Calu3 (cell line): ENCODE results near the gene SLN. TPM values are rescaled to one million over a fixed set of nuclear protein-coding genes. Genes with fewer than 3 reads are reported as not detected.

ENCODE experiments used
- BruUV-seq: library from RNA; stranded (reverse); fragments of 400-500 nt; replicated peaks from 2 replicates; lab custom pipeline; 2021; lab: Mats Ljungman, UMichigan
- CTCF ChIA-PET: fragments of 300-600 bp; sonication (Branson Sonifier 250); formaldehyde crosslinking; loops from one replicate; lab custom pipeline; 2022; ENCODE audit warnings: antibody characterized with exemption; lab: Charles Lee
- DNase-seq: peaks from one replicate; pipeline ENCODE4 v3.0.0; 2022
- H3K27ac Mint-ChIP-seq: one replicate; pipeline ENCODE4 v1.8.0; 2022; ENCODE audit warnings: mixed read lengths; ENCODE audit not compliant: unreplicated experiment
- H3K27me3 Mint-ChIP-seq: one replicate; pipeline ENCODE4 v1.8.0; 2022; ENCODE audit warnings: mixed read lengths; ENCODE audit not compliant: unreplicated experiment
- H3K36me3 Mint-ChIP-seq: one replicate; pipeline ENCODE4 v1.8.0; 2022; ENCODE audit warnings: mild to moderate bottlenecking, moderate library complexity, mixed read lengths; ENCODE audit not compliant: insufficient read depth, unreplicated experiment
- H3K4me1 Mint-ChIP-seq: one replicate; pipeline ENCODE4 v1.8.0; 2022; ENCODE audit warnings: mild to moderate bottlenecking, low read depth, mixed read lengths; ENCODE audit not compliant: unreplicated experiment
- H3K4me3 Mint-ChIP-seq: one replicate; pipeline ENCODE4 v1.8.0; 2022; ENCODE audit warnings: mild to moderate bottlenecking, low read depth, moderate library complexity, mixed read lengths; ENCODE audit not compliant: unreplicated experiment
- H3K9me3 Mint-ChIP-seq: one replicate; pipeline ENCODE4 v1.8.0; 2022; ENCODE audit warnings: low read depth, mixed read lengths; ENCODE audit not compliant: unreplicated experiment
- intact Hi-C: fragments of 100-400 bp; cut with micrococcal nuclease; formaldehyde crosslinking; loops from one replicate; pipeline ENCODE4 v1.10.0; 2022; ENCODE audit not compliant: unreplicated experiment
- total RNA-seq: library from RNA; stranded (reverse); gene quantifications from 2 replicates; pipeline ENCODE4 v1.2.3, GENCODE V29; 2022
- TF ChIP-seq, protein P1 (sequence below): fragments of 200-600 bp; IDR thresholded peaks from one replicate; pipeline ENCODE4 v1.8.0; 2022; ENCODE audit warnings: antibody characterized with exemption; ENCODE audit not compliant: unreplicated experiment

Gene SLN
- total RNA-seq, 1 experiment from 2014 or later: not detected

DNA sequence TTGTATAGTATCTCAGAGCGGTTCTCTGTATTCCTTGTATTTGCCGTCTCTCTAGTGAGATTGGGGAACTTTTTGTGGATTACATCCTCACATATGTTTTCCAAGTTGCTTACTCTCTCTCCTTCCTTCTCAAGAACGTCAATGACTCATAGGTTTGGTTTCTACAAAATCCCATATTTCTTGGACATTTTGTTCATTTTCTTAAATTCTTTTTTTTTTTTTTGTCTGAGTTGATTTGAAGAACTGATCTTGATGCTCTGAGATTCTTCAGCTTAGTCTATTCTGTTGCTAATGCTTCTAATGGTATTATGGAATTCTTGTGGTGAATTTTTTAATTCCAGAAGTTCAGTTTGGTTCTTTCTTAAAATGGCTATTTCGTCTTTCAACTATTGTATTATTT is 28.4 kb upstream of the SLN start:
- no peak for DNase-seq
- Mint-ChIP-seq H3K4me1 (no peaks in the 10 kb centered on the region), H3K4me3 (no peak overlapping the region), H3K36me3 (no peaks in the 10 kb centered on the region), H3K27ac (no peak overlapping the region), H3K9me3 (no peaks in the 10 kb centered on the region), H3K27me3 (peaks cover 27% of the 10 kb centered on the region)
- CTCF ChIA-PET: interaction anchor here (1.2 to 1.6 kb wide), 2 partner anchors 31 to 145 kb away, joined by 3 to 6 read pairs; no protein-coding TSS in a partner anchor
- no TSS peak for BruUV-seq
- TF ChIP-seq, protein P1, sequence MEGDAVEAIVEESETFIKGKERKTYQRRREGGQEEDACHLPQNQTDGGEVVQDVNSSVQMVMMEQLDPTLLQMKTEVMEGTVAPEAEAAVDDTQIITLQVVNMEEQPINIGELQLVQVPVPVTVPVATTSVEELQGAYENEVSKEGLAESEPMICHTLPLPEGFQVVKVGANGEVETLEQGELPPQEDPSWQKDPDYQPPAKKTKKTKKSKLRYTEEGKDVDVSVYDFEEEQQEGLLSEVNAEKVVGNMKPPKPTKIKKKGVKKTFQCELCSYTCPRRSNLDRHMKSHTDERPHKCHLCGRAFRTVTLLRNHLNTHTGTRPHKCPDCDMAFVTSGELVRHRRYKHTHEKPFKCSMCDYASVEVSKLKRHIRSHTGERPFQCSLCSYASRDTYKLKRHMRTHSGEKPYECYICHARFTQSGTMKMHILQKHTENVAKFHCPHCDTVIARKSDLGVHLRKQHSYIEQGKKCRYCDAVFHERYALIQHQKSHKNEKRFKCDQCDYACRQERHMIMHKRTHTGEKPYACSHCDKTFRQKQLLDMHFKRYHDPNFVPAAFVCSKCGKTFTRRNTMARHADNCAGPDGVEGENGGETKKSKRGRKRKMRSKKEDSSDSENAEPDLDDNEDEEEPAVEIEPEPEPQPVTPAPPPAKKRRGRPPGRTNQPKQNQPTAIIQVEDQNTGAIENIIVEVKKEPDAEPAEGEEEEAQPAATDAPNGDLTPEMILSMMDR: no peak
- intact Hi-C loops: loop anchor here (2.0 kb wide), 1 partner anchor 159 kb away; no protein-coding TSS in a partner anchor

DNA sequence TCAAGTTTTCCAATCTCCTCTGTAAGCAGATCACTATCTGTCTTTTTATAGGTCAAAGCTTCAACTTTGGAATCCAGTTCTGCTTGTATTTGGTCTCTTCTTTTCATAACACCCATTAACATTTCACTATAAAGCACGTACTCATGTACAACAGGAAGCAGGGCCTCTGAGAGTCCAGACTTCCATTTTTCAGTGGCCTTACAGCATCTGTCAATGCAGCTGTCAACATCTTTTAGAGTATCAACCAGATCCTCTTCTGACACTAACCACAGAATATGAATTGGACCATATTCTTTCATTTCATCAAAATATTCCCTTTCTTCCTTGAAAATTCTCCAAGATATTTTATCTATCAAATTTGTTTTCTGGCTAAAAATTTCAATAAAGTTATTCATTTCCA is 24.7 kb upstream of the SLN start:
- Mint-ChIP-seq H3K27ac (no peak overlapping the region), H3K9me3 (no peaks in the 10 kb centered on the region), H3K27me3 (peaks cover 57% of the 10 kb centered on the region), H3K4me3 (no peak overlapping the region), H3K4me1 (no peaks in the 10 kb centered on the region), H3K36me3 (no peaks in the 10 kb centered on the region)
- intact Hi-C loops: no loop called here
- no TSS peak for BruUV-seq
- CTCF ChIA-PET: no interaction called here
- no peak for DNase-seq
- TF ChIP-seq, protein P1: no peak

DNA sequence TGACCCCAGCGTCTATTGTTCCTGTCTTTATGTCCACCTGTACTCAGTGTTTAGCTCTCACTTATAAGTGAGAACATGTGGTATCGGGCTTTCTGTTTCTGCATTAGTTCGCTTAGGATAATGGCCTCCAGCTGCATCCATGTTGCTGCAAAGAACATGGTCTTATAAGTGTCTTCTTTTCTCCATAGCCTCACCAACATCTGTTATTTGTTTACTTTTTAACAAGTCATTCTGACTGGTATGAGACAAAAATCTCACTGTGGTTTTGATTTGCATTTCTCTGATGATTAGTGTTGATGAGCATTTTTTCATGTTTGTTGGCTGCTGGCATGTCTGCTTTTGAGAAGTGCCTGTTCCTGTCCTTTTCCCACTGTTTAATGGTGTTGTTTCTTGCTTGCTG is 21.7 kb upstream of the SLN start:
- DNase-seq: no peak
- peaks cover 43% of the 10 kb centered on the region for H3K27me3 Mint-ChIP-seq
- BruUV-seq: no TSS peak
- H3K4me3 Mint-ChIP-seq: no peak overlapping the region
- CTCF ChIA-PET: no interaction called here
- H3K36me3 Mint-ChIP-seq: no peaks in the 10 kb centered on the region
- no peaks in the 10 kb centered on the region for H3K9me3 Mint-ChIP-seq
- H3K4me1 Mint-ChIP-seq: no peaks in the 10 kb centered on the region
- TF ChIP-seq, protein P1: no peak
- no peak overlapping the region for H3K27ac Mint-ChIP-seq
- intact Hi-C loops: no loop called here

DNA sequence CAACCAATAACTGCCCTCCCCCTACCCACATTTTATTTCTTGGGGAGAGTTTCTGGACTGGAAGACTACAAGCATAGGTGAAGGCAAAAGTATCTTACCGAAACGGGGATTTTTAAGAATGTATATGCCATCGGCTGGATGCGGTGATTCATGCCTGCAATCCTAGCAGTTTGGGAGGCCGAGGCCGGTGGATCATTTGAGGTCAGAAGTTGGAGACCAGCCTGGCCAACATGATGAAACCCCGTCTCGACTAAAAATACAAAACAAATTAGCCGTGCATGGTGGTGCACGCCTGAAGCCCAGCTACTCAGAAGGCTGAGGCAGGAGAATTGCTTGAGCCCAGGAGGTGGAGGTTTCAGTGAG is 20.8 kb upstream of the SLN start:
- no peaks in the 10 kb centered on the region for H3K36me3 Mint-ChIP-seq
- no peaks in the 10 kb centered on the region for H3K4me1 Mint-ChIP-seq
- TF ChIP-seq, protein P1: no peak
- intact Hi-C loops: no loop called here
- BruUV-seq: no TSS peak
- H3K4me3 Mint-ChIP-seq: no peak overlapping the region
- DNase-seq: no peak
- no peaks in the 10 kb centered on the region for H3K9me3 Mint-ChIP-seq
- CTCF ChIA-PET: interaction anchor here (1.0 kb wide), 1 partner anchor 9 kb away, joined by 3 read pairs; no protein-coding TSS in a partner anchor
- H3K27me3 Mint-ChIP-seq: peaks cover 44% of the 10 kb centered on the region
- H3K27ac Mint-ChIP-seq: no peak overlapping the region
